H9 (cell line): Measurements from ENCODE around the gene GPR141. TPM values are rescaled to one million over a fixed set of nuclear protein-coding genes. Genes with fewer than 3 reads are reported as not detected.

Experiments used
- DNase-seq: peaks from one replicate; pipeline ENCODE4 v3.0.0-alpha.2; 2017
- H2AFZ ChIP-seq: one replicate; pipeline ENCODE4 v1.6.1; 2013; ENCODE audit warnings: mild to moderate bottlenecking, low read length, control low read depth, moderate library complexity
- H2AK5ac ChIP-seq: 2 replicates; pipeline ENCODE4 v1.6.1; 2013; ENCODE audit warnings: low read length, control low read depth, mixed read lengths; ENCODE audit not compliant: insufficient read length
- H2BK120ac ChIP-seq: one replicate; pipeline ENCODE4 v1.6.1; 2013; ENCODE audit warnings: low read depth, mild to moderate bottlenecking, low read length, control low read depth, inconsistent platforms; ENCODE audit not compliant: poor library complexity, severe bottlenecking
- H2BK12ac ChIP-seq: 2 replicates; pipeline ENCODE4 v1.6.1; 2013; ENCODE audit warnings: low read length, control low read depth, mixed read lengths, low read depth; ENCODE audit not compliant: insufficient read length
- H2BK15ac ChIP-seq: 2 replicates; pipeline ENCODE4 v1.6.1; 2013; ENCODE audit warnings: low read depth, low read length, control low read depth
- H2BK20ac ChIP-seq: one replicate; pipeline ENCODE4 v1.6.1; 2013; ENCODE audit warnings: low read depth, mild to moderate bottlenecking, low read length, control low read depth, inconsistent platforms; ENCODE audit not compliant: poor library complexity, severe bottlenecking
- H2BK5ac ChIP-seq: 2 replicates; pipeline ENCODE4 v1.6.1; 2013; ENCODE audit warnings: low read length, control low read depth, mixed read lengths; ENCODE audit not compliant: insufficient read length
- H3K14ac ChIP-seq: 2 replicates; pipeline ENCODE4 v1.6.1; 2013; ENCODE audit warnings: low read length, control low read depth; ENCODE audit not compliant: insufficient read depth
- H3K18ac ChIP-seq: 2 replicates; pipeline ENCODE4 v1.6.1; 2013; ENCODE audit warnings: low read depth, mild to moderate bottlenecking, mixed read lengths, low read length, control low read depth; ENCODE audit not compliant: insufficient read length
- H3K23ac ChIP-seq: 2 replicates; pipeline ENCODE4 v1.6.1; 2013; ENCODE audit warnings: low read length, control low read depth, mixed read lengths, low read depth; ENCODE audit not compliant: insufficient read length
- H3K23me2 ChIP-seq: 2 replicates; pipeline ENCODE4 v1.6.1; 2013; ENCODE audit warnings: low read depth, mild to moderate bottlenecking, mixed read lengths, low read length, control low read depth; ENCODE audit not compliant: insufficient read length, poor library complexity, severe bottlenecking
- H3K27ac ChIP-seq: 2 replicates; pipeline ENCODE4 v1.5.1; 2013; ENCODE audit warnings: low read length, control low read depth, mixed read lengths, low read depth; ENCODE audit not compliant: insufficient read length
- H3K27me3 ChIP-seq: 2 replicates; pipeline ENCODE4 v1.6.1; 2013; ENCODE audit warnings: low read length, control low read depth, inconsistent platforms; ENCODE audit not compliant: insufficient read depth
- H3K4ac ChIP-seq: 2 replicates; pipeline ENCODE4 v1.6.1; 2013; ENCODE audit warnings: low read depth, mild to moderate bottlenecking, control low read depth, inconsistent platforms, low read length, moderate library complexity
- H3K4me1 ChIP-seq: 2 replicates; pipeline ENCODE4 v1.6.1; 2013; ENCODE audit warnings: low read length, control low read depth, inconsistent platforms; ENCODE audit not compliant: insufficient read depth
- H3K4me2 ChIP-seq: 2 replicates; pipeline ENCODE4 v1.6.1; 2013; ENCODE audit warnings: low read length, control low read depth, mixed read lengths; ENCODE audit not compliant: insufficient read length, insufficient read depth
- H3K56ac ChIP-seq: 2 replicates; pipeline ENCODE4 v1.6.1; 2013; ENCODE audit warnings: low read depth, mild to moderate bottlenecking, mixed read lengths, low read length, control low read depth; ENCODE audit not compliant: insufficient read length
- H3K79me1 ChIP-seq: 2 replicates; pipeline ENCODE4 v1.6.1; 2013; ENCODE audit warnings: low read depth, mild to moderate bottlenecking, moderate library complexity, low read length, control low read depth, inconsistent platforms; ENCODE audit not compliant: insufficient read depth, poor library complexity, severe bottlenecking
- H3K79me2 ChIP-seq: 2 replicates; pipeline ENCODE4 v1.6.1; 2013; ENCODE audit warnings: low read length, control low read depth, inconsistent platforms; ENCODE audit not compliant: insufficient read depth
- H3K9ac ChIP-seq: 2 replicates; pipeline ENCODE4 v1.6.1; 2013; ENCODE audit warnings: low read length, control low read depth, mixed read lengths; ENCODE audit not compliant: insufficient read length; ENCODE audit errors: extremely low read depth
- H3K9me3 ChIP-seq: one replicate; pipeline ENCODE4 v1.6.1; 2013; ENCODE audit warnings: low read depth, low read length, inconsistent platforms; ENCODE audit not compliant: control insufficient read depth
- H3T11ph ChIP-seq: one replicate; pipeline ENCODE4 v1.6.1; 2013; ENCODE audit warnings: mild to moderate bottlenecking, low read length, control low read depth, inconsistent platforms
- H4K20me1 ChIP-seq: one replicate; pipeline ENCODE4 v1.6.1; 2013; ENCODE audit not compliant: control insufficient read depth, insufficient read length, insufficient read depth
- H4K5ac ChIP-seq: 2 replicates; pipeline ENCODE4 v1.6.1; 2013; ENCODE audit warnings: low read depth, mild to moderate bottlenecking, mixed read lengths, low read length, control low read depth; ENCODE audit not compliant: insufficient read length
- H4K8ac ChIP-seq: replicated peaks from 2 replicates; pipeline ENCODE4 v1.6.1; 2013; ENCODE audit warnings: low read length, control low read depth, mixed read lengths, low read depth; ENCODE audit not compliant: insufficient read length
- H4K91ac ChIP-seq: 2 replicates; pipeline ENCODE4 v1.6.1; 2013; ENCODE audit warnings: low read depth, mild to moderate bottlenecking, moderate library complexity, mixed read lengths, low read length, control low read depth; ENCODE audit not compliant: insufficient read length
- H3K27ac Mint-ChIP-seq, 3 experiments: 2 replicates in 2 of 3; 3 replicates in 1 of 3; pipeline ENCODE4 v1.8.0; 2020 to 2021; ENCODE audit warnings: mixed read lengths in 3 of 3, mild to moderate bottlenecking in 1 of 3, moderate library complexity in 1 of 3
- H3K27me3 Mint-ChIP-seq: 2 replicates; pipeline ENCODE4 v1.8.0; 2021; ENCODE audit warnings: low read depth, mild to moderate bottlenecking, moderate library complexity, mixed read lengths
- H3K36me3 Mint-ChIP-seq, 3 experiments: 2 replicates in 2 of 3; 3 replicates in 1 of 3; pipeline ENCODE4 v1.8.0; 2020 to 2021; ENCODE audit warnings: low read depth in 3 of 3, mixed read lengths in 3 of 3; ENCODE audit not compliant: insufficient read depth in 1 of 3
- H3K4me1 Mint-ChIP-seq, 2 experiments: 2 replicates each; pipeline ENCODE4 v1.8.0; 2020; ENCODE audit warnings: mixed read lengths in 2 of 2
- H3K4me3 Mint-ChIP-seq, 2 experiments: 2 replicates in 1 of 2; 3 replicates in 1 of 2; pipeline ENCODE4 v1.8.0; 2020 to 2021; ENCODE audit warnings: mild to moderate bottlenecking in 2 of 2, mixed read lengths in 2 of 2, moderate library complexity in 1 of 2
- H3K9me3 Mint-ChIP-seq, 2 experiments: 2 replicates in 1 of 2; 3 replicates in 1 of 2; pipeline ENCODE4 v1.8.0; 2020; ENCODE audit warnings: mild to moderate bottlenecking in 2 of 2, mixed read lengths in 2 of 2, moderate library complexity in 1 of 2
- CTCF ChIP-seq: fragments of 200-600 bp; sonication (generic); conservative IDR thresholded peaks from 3 replicates; pipeline ENCODE4 v1.8.0; 2021; ENCODE audit warnings: antibody characterized with exemption, mild to moderate bottlenecking
- WGBS: extraction: QIAGEN DNeasy Blood & Tissue Kit; methylation state at CpG from one replicate; pipeline ENCODE4 v1.1.7; 2013; ENCODE audit warnings: missing lambda C conversion rate, low lambda C conversion rate, mixed read lengths; ENCODE audit not compliant: insufficient read length; ENCODE audit errors: extremely low coverage; 5-methylcytosine and 5-hydroxymethylcytosine counted together
- total RNA-seq: library from RNA; stranded (reverse); gene quantifications from 2 replicates; pipeline ENCODE4 v1.2.1, GENCODE V29; 2021

GPR141 gene
- total RNA-seq, 1 experiment from 2014 or later = 0.50 TPM

GRCh38 chr7:37656913-37657530 lies 26.5 kb upstream of the GPR141 start:
- no peak for DNase-seq
- no peak overlapping the region for H3T11ph ChIP-seq
- 0 out of 3 replicates have a peak, but pooled peaks have one; percentile 23 for TF ChIP-seq CTCF
- H2BK12ac ChIP-seq = no peak overlapping the region
- Mint-ChIP-seq H3K36me3 (no peaks in the 10 kb centered on the region), H3K4me1 (peaks cover 0 to 9% of the 10 kb centered on the region in 2 experiments; a peak in 3 of 4 replicates), H3K4me3 (no peak overlapping the region), H3K27me3 (no peaks in the 10 kb centered on the region), H3K9me3 (no peaks in the 10 kb centered on the region; a peak in 1 of 5 replicates), H3K27ac (no peak overlapping the region)
- WGBS = no CpG with 5 or more reads among the region's 1 CpG
- no peak overlapping the region for H4K91ac ChIP-seq
- H2BK120ac ChIP-seq = no peak overlapping the region
- no peaks in the 10 kb centered on the region for H3K79me2 ChIP-seq
- H3K9me3 ChIP-seq = no peaks in the 10 kb centered on the region
- no peak overlapping the region for H2BK15ac ChIP-seq
- no peak overlapping the region for H3K18ac ChIP-seq
- H2BK5ac ChIP-seq = no peak overlapping the region
- no peak overlapping the region for H3K23ac ChIP-seq
- no peaks in the 10 kb centered on the region for H4K20me1 ChIP-seq
- no peak overlapping the region for H4K5ac ChIP-seq
- H3K4me2 ChIP-seq = no peak overlapping the region
- no peak overlapping the region for H2AK5ac ChIP-seq
- no peak overlapping the region for H3K14ac ChIP-seq
- no peaks in the 10 kb centered on the region for H3K27me3 ChIP-seq
- no peaks in the 10 kb centered on the region for H3K79me1 ChIP-seq
- H3K4me1 ChIP-seq = no peaks in the 10 kb centered on the region
- no peak overlapping the region for H4K8ac ChIP-seq
- no peak overlapping the region for H2BK20ac ChIP-seq
- H3K27ac ChIP-seq = no peak overlapping the region
- no peaks in the 10 kb centered on the region for H3K23me2 ChIP-seq
- H2AFZ ChIP-seq = no peak overlapping the region
- no peak overlapping the region for H3K9ac ChIP-seq
- H3K56ac ChIP-seq = no peak overlapping the region
- no peak overlapping the region for H3K4ac ChIP-seq
